Transverse colon (tissue), 4 donors: ENCODE measurements around the gene PASK. TPM values are rescaled to one million over a fixed set of nuclear protein-coding genes. Genes with fewer than 3 reads are reported as not detected.

Source experiments
- DNase-seq: peaks from one replicate; pipeline ENCODE4 v3.0.0-alpha.2; 2019
- H3K27ac ChIP-seq, 4 donors: fragments of 200-600 bp; sonication (generic); 2 replicates each; pipeline ENCODE4 v1.5.1; 2016 to 2018; ENCODE audit warnings: inconsistent platforms in 4 of 4
- H3K27me3 ChIP-seq: fragments of 200-600 bp; sonication (generic); 2 replicates; pipeline ENCODE4 v1.5.1; 2017; ENCODE audit warnings: inconsistent platforms
- H3K36me3 ChIP-seq, 4 donors: fragments of 200-600 bp; sonication (generic); 2 replicates each; pipeline ENCODE4 v1.5.1; 2017 to 2019; ENCODE audit warnings: inconsistent platforms in 4 of 4
- H3K4me1 ChIP-seq, 4 donors: fragments of 200-600 bp; sonication (generic); 2 replicates each; pipeline ENCODE4 v1.5.1; 2017 to 2020; ENCODE audit warnings: inconsistent platforms in 4 of 4
- H3K4me3 ChIP-seq, 4 donors: fragments of 200-600 bp; sonication (generic); 1 replicate in 1 of 4; 2 replicates in 3 of 4; pipeline versions ENCODE4 v1.5.1 to v1.6.1; 2017 to 2019; ENCODE audit warnings: inconsistent platforms in 4 of 4
- H3K9me3 ChIP-seq, 2 donors: fragments of 200-600 bp; sonication (generic); 2 replicates each; pipeline ENCODE4 v1.5.1; 2017 to 2019; ENCODE audit warnings: inconsistent platforms in 2 of 2
- CTCF ChIP-seq, 5 experiments: fragments of 200-600 bp in 3 of 5; fragments of 450-650 bp in 2 of 5; sonication (generic) in 3 of 5; IDR thresholded peaks; 1 replicate in 2 of 5; 2 replicates in 3 of 5; pipeline ENCODE4 v1.5.1; 2016 to 2017; ENCODE audit warnings: antibody characterized with exemption in 5 of 5, inconsistent platforms in 3 of 5, mild to moderate bottlenecking in 2 of 5, moderate library complexity in 1 of 5
- EP300 ChIP-seq: sonication (generic); formaldehyde crosslinking; IDR thresholded peaks from one replicate; pipeline ENCODE4 v1.6.1; 2017; ENCODE audit warnings: antibody characterized with exemption, low read depth
- POLR2A ChIP-seq: fragments of 450-650 bp; IDR thresholded peaks from one replicate; pipeline ENCODE4 v1.6.1; 2016; ENCODE audit warnings: antibody characterized with exemption, mild to moderate bottlenecking, moderate library complexity
- POLR2AphosphoS5 ChIP-seq, 3 donors: sonication (generic); formaldehyde crosslinking; IDR thresholded peaks; one replicate each; pipeline ENCODE4 v1.6.1; 2016; ENCODE audit warnings: antibody characterized with exemption in 3 of 3
- WGBS, 2 donors: methylation state at CpG; one replicate each; pipeline ENCODE4 v1.1.5; 2018; ENCODE audit warnings: low coverage in 1 of 2; 5-methylcytosine and 5-hydroxymethylcytosine counted together
- in situ Hi-C, 4 donors: fragments of 200-750 bp; cut with MboI; loops; one replicate each; pipeline versions ENCODE4 v1.15.0 to v1.15.1; 2017; ENCODE audit warnings: low sequenced_read_pairs in 3 of 4, low pct_ligation_motif_present in 1 of 4, low pct_unique_long_range_greater_than_20kb in 1 of 4
- intact Hi-C: fragments of 100-400 bp; cut with DNase I; formaldehyde crosslinking; loops from one replicate; pipeline ENCODE4 v1.15.1; 2023; ENCODE audit warnings: low total_unique reads
- total RNA-seq, 4 donors: library from RNA; depleted of rRNA; stranded (reverse); fragments of >200 nt; gene quantifications; one replicate each; pipeline ENCODE4 v1.1.0, GENCODE V29; 2016

The PASK gene
- total RNA-seq, 4 donors from 2014 or later = 7.0 to 35.2 (median 19.1) TPM

- Histone ChIP-seq H3K9me3 (no peaks in the 10 kb centered on the region), H3K4me3 (no peak overlapping the region), H3K36me3 (no peaks in the 10 kb centered on the region), H3K4me1 (peaks cover 0 to 3% (median 0%) of the 10 kb centered on the region in 4 donors), H3K27me3 (no peaks in the 10 kb centered on the region), H3K27ac (peak overlapping the region; percentile 32 to 78 (median 38))
- in situ Hi-C loops = no loop called here
- intact Hi-C loops = no loop called here
- WGBS, 2 donors = 78% methylated on average over 14 of the region's 19 CpGs; no CpG with 5 or more reads in 1 of the 2 donors
- no peak for TF ChIP-seq POLR2A
- TF ChIP-seq EP300 = no peak
- TF ChIP-seq POLR2AphosphoS5 (IDR thresholded peaks at IDR 0.05) = no peak
- TF ChIP-seq CTCF (IDR thresholded peaks at IDR 0.05) = no peak
- no peak for DNase-seq
Measured at GRCh38 chr2:241190291-241190981, 41.2 kb upstream of the PASK start.

- in situ Hi-C loops = no loop called here
- no peaks in the 10 kb centered on the region for H3K9me3 ChIP-seq
- no peaks in the 10 kb centered on the region for H3K27me3 ChIP-seq
- H3K4me1 ChIP-seq = peaks cover 0 to 3% (median 0%) of the 10 kb centered on the region in 4 donors
- no peak for TF ChIP-seq POLR2A
- no peak for TF ChIP-seq EP300
- TF ChIP-seq CTCF (IDR thresholded peaks at IDR 0.05) = no peak
- TF ChIP-seq POLR2AphosphoS5 (IDR thresholded peaks at IDR 0.05) = no peak
- DNase-seq = no peak
- no peak overlapping the region for H3K4me3 ChIP-seq
- WGBS, 2 donors = 83% methylated on average over 14 of the region's 15 CpGs; no CpG with 5 or more reads in 1 of the 2 donors
- no peaks in the 10 kb centered on the region for H3K36me3 ChIP-seq
- intact Hi-C loops = no loop called here
- H3K27ac ChIP-seq = peak overlapping the region in 3 of 4 donors; percentile 32 to 78 (median 43)
Measured at GRCh38 chr2:241189856-241190201, 40.6 kb upstream of the PASK start.

- Histone ChIP-seq H3K4me3 (peak overlapping the region in 2 of 4 donors; percentile 26 to 29), H3K36me3 (no peaks in the 10 kb centered on the region), H3K4me1 (peaks cover 0 to 3% (median 0%) of the 10 kb centered on the region in 4 donors), H3K27ac (peak overlapping the region in 3 of 4 donors; percentile 32 to 78 (median 57)), H3K27me3 (no peaks in the 10 kb centered on the region), H3K9me3 (no peaks in the 10 kb centered on the region)
- in situ Hi-C loops (no loop called here), intact Hi-C loops (no loop called here)
- DNase-seq = no peak
- no peak for TF ChIP-seq POLR2A
- TF ChIP-seq POLR2AphosphoS5 (IDR thresholded peaks at IDR 0.05) = no peak
- TF ChIP-seq CTCF (IDR thresholded peaks at IDR 0.05) = no peak
- no peak for TF ChIP-seq EP300
- WGBS, 2 donors = 91 to 100% methylated on average over 2 to 31 of the region's 32 CpGs
Measured at GRCh38 chr2:241189093-241189855, 40.0 kb upstream of the PASK start.

GRCh38 chr2:241188361-241189092 is 39.3 kb upstream of the PASK start, which contains the start of gene ANO7:
TSS of gene ANO7 (plus strand) at chr2:241188677. CDS start at chr2:241190064, 1,387 bp downstream.
- TF ChIP-seq POLR2A (peak; percentile 55), CTCF (IDR thresholded peaks at IDR 0.05) (no peak), POLR2AphosphoS5 (IDR thresholded peaks at IDR 0.05) (peak; percentile 17 to 43 (median 27)), EP300 (no peak)
- Histone ChIP-seq H3K4me1 (peaks cover 0 to 3% (median 0%) of the 10 kb centered on the region in 4 donors), H3K27ac (peak within 1 kb of the TSS; percentile 25 to 78 (median 44)), H3K9me3 (no peaks in the 10 kb centered on the region), H3K4me3 (peak within 1 kb of the TSS in 2 of 4 donors; percentile 26 to 29), H3K27me3 (no peaks in the 10 kb centered on the region), H3K36me3 (peaks cover 0 to under 1% (median 0%) of the 10 kb centered on the region in 4 donors)
- WGBS, 2 donors = 48% methylated on average over 20 of the region's 21 CpGs; no CpG with 5 or more reads in 1 of the 2 donors
- intact Hi-C loops (no loop called here), in situ Hi-C loops (no loop called here)
- peak; percentile 65 for DNase-seq
